Measurements from ENCODE around the gene WDFY2.
"Not testable (repeated sequence)": the region's sequence is repeated elsewhere in the genome, so short reads cannot be mapped to it uniquely, and the experiment has no call there.

- TF ChIP-seq FOXP4 (CRISPR knock-in tag; IDR thresholded peaks at IDR 0.05); CTCF (IDR thresholded peaks at IDR 0.05); ESRRA (CRISPR knock-in tag; IDR thresholded peaks at IDR 0.05; ENCODE audit: borderline replicate concordance); ELF4 (CRISPR knock-in tag; IDR thresholded peaks at IDR 0.05; ENCODE audit: low read depth); AR (CRISPR knock-in tag; IDR thresholded peaks at IDR 0.05): not testable (repeated sequence)
These were observed 7.7 kb downstream of the WDFY2 start for GRCh38 chr13:51591938-51592337.

Measured in WTC11 (cell line).